HG03103 (cell line): Measurements from ENCODE around the gene MLX.

ENCODE experiments used
- ATAC-seq: cut with Tn5 transposase; IDR thresholded peaks from one replicate; pipeline ENCODE4 v1.9.1; 2021; ENCODE audit warnings: low read depth; ENCODE audit not compliant: unreplicated experiment

MLX gene, protein sequence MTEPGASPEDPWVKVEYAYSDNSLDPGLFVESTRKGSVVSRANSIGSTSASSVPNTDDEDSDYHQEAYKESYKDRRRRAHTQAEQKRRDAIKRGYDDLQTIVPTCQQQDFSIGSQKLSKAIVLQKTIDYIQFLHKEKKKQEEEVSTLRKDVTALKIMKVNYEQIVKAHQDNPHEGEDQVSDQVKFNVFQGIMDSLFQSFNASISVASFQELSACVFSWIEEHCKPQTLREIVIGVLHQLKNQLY

GRCh38 chr17:42566883-42567573, at the start of gene MLX:
Gene MLX, plus strand, starts transcription at chr17:42567100. Its CDS starts 25 bp downstream, at chr17:42567125.
- no peak for ATAC-seq

DNA sequence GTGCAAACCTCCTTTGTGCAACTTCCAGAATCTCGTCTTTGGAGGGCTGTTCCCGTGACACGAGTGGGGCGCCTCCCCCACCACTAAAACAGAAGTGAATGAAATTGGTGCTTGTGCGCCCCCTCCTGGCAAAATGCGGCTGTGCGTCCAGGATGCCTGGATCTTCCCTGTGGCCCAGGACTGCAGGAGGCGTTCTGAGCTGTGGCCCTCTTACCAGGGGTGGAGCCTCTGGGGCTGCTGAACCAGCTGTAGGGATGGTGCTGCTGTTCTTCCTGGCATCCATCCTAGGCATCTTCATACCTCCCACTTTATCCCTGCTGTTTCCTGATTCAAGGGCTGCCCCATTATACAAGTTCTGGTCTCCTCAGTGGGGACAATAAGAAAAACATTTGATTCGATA, 49.4 kb upstream of the MLX start:
- no peak for ATAC-seq

GRCh38 chr17:42518046-42518754, 48.7 kb upstream of the MLX start:
- ATAC-seq, result no peak

GRCh38 chr17:42518755-42519545, 48.0 kb upstream of the MLX start:
- ATAC-seq, result no peak

- ATAC-seq, result no peak
These were observed 47.1 kb upstream of the MLX start for GRCh38 chr17:42519546-42520491.

DNA sequence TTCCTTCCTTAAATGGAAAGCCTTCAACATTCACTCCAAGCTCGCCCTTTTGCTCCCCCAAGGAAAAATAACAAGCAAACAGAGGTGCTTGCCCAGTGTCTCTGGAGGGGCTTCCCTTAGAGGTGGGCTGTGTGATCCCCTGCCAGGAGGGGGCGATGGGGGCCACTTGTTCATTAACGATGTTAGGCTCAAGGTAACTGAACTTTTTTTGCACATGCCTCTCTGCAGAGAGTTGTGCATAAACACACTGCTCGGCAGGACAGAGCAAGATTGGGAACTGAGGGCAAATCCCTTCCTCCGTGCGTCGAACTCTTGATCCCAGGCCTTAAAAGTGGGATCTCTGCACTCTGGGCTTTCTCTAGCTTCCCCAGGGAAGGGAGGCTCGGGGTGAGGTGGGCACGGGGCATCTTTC, 46.4 kb upstream of the MLX start:
- ATAC-seq, result no peak

GRCh38 chr17:42521036-42521435, 45.9 kb upstream of the MLX start:
- no peak for ATAC-seq

DNA sequence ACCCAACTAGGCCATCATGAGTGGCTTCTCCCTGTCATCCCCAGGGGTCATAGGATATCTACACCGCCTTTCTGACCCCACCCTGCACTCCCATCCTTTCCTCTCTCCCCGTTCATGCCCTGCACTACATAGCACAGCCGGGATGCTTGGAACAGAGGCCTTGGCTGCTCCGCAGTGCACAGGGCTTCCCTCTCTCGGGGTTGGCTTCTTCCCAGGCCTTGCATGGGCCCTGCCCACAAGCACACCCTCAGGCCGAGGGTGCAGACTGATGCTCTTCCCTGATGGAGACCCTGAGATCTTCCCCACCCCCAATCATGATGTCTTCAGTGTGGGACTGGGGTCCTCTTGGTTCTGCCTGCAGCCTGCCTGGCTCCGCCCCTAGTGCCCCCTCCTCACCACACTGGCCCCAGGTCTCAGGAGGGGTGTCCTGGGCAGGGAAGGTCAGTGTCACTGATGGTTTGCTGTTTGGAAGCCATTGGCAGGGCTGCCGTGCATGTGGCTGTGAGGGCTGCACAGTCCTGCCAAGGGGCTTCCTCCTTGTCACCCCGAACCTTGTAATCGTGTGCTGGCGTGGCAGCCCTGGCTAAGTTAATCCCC, 45.1 kb upstream of the MLX start:
- no peak for ATAC-seq

GRCh38 chr17:42522263-42522790, 44.6 kb upstream of the MLX start:
- no peak for ATAC-seq

GRCh38 chr17:42522798-42523278, 44.1 kb upstream of the MLX start:
- ATAC-seq, result no peak

DNA sequence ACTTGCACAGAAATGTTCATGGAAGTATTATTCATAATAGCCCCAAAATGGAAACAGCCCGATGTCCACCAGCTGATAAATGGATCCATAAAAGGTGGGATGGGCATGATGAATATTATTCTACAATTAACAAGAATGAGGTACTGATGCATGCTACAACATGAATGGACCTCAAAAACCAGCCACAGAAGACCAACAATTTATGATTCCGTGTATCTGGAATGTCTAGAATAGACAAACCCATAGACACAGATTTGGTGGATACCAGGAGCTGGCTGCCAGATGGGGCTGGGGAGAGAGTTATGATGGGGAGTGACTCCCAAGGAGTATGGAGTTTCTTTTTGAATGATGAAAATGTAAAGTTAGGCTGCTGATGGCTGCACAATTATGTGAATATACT, 41.7 kb upstream of the MLX start:
- no peak for ATAC-seq

GRCh38 chr17:42526031-42526444, 40.9 kb upstream of the MLX start:
- ATAC-seq, result no peak

- ATAC-seq, result no peak
These were observed 39.0 kb upstream of the MLX start for GRCh38 chr17:42527932-42528331.

DNA sequence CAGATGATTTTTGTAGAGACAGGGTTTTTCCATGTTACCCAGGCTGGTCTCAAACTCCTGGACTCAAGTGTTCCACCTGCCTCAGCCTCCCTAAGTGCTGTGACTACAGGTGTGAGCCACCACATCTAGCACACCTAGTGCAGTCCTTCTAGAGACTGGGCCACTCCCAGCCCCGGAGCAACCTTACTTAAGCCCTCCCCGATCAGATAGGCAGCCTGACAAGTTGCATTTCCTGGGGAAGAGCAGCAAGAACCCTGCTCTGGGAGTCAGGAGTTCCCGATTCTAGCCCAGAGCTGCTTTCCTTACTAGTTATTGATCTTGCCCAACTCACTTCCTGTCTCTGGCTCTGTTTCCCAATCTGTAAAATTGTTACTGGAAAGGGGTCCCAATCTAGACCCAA, 37.8 kb upstream of the MLX start:
- ATAC-seq, result no peak

DNA sequence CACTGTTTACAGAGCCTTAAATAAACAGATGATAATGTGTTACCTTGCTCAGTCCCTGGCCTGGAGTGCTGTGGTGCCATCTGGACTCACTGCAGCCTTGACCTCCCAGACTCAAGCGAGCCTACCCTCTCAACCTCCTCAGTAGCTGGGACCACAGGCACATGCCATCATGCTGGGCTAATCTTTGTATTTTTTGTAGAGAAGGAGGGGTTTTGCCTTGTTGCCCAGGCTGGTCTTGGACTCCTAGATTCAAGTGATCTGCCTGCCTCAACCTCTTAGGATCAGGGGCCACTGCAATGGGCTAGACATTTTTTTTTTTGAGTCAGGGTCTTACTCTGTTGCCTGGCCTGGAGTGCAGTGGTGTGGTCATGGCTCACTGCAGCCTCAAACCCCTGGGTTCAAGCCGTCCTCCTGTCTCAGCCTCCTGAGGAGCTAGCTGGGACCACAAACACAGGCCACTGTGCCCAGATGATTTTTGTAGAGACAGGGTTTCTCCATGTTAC, 35.9 kb upstream of the MLX start:
- ATAC-seq, result no peak

GRCh38 chr17:42531455-42532354, 35.2 kb upstream of the MLX start:
- no peak for ATAC-seq

- no peak for ATAC-seq
These were observed 31.5 kb upstream of the MLX start for GRCh38 chr17:42535155-42536047.
